GDM1 (cell line): ENCODE results near the gene PPL.

Source experiments
- DNase-seq: peaks from one replicate; lab custom pipeline; 2025; lab: John Stamatoyannopoulos, UW

Gene PPL

GRCh38 chr16:4860727-4861342 lies 76.1 kb downstream of the PPL start:
- no peak for DNase-seq

GRCh38 chr16:4859900-4860255 lies 77.1 kb downstream of the PPL start:
- no peak for DNase-seq

GRCh38 chr16:4859190-4859899 lies 77.6 kb downstream of the PPL start:
- DNase-seq, result no peak

- no peak for DNase-seq
Observed at GRCh38 chr16:4855804-4856203, 81.1 kb downstream of the PPL start.

GRCh38 chr16:4855371-4855770 lies 81.6 kb downstream of the PPL start:
- DNase-seq, result no peak

GRCh38 chr16:4852221-4852872 lies 84.6 kb downstream of the PPL start:
- DNase-seq, result no peak

- no peak for DNase-seq
Observed at GRCh38 chr16:4850211-4850610, 86.7 kb downstream of the PPL start.

- peak; percentile 2 for DNase-seq
Observed at GRCh38 chr16:4847774-4848587, 89.0 kb downstream of the PPL start.

GRCh38 chr16:4846901-4847773 lies 89.8 kb downstream of the PPL start, which contains the start of the genes GLYR1 and UBN1:
GLYR1 (minus strand) TSS chr16:4847288; CDS start chr16:4847265, 23 bp downstream.
UBN1 (plus strand) TSS chr16:4847481; CDS start chr16:4852918, 5,437 bp downstream.
- DNase-seq, result peak; percentile 97

GRCh38 chr16:4846503-4846900 lies 90.4 kb downstream of the PPL start:
- DNase-seq, result peak; percentile 5

GRCh38 chr16:4840984-4841383 lies 96.0 kb downstream of the PPL start:
- no peak for DNase-seq

GRCh38 chr16:4839942-4840341 lies 97.0 kb downstream of the PPL start:
- DNase-seq, result no peak

GRCh38 chr16:4837733-4838501 lies 99.0 kb downstream of the PPL start:
- no peak for DNase-seq

- no peak for DNase-seq
Observed at GRCh38 chr16:4836727-4837126, 100.2 kb downstream of the PPL start.

GRCh38 chr16:4833584-4833983 lies 103.4 kb downstream of the PPL start:
- no peak for DNase-seq

GRCh38 chr16:4832698-4833343 lies 104.1 kb downstream of the PPL start:
- DNase-seq, result no peak
